ENCODE data around the gene SBSN. TPM values are rescaled to one million over a fixed set of nuclear protein-coding genes. Genes with fewer than 3 reads are reported as not detected.

The SBSN gene
- total RNA-seq, 6 experiments from 2014 or later, result 1.6 to 3.3 (median 2.0) TPM

DNA sequence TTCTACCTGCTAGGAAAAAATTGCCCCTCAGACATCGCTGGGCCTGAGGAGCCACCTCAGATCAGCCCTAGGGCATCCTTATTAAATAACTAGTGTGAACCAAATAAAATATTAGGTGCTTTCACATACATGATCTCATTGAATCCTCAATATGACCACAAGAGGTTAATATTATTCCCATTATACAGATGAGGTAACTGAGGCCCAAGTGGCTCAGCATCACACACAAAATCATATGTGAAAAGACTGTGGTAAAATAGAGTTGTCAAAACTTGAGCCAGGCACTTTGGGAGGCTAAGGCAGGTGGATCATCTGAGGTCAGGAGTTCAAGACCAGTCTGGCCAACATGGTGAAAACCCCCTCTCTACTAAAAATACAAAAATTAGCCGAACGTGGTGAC lies 11.8 kb downstream of the SBSN start:
- Mint-ChIP-seq H3K36me3 (ENCODE audit: low read depth) (no peaks in the 10 kb centered on the region), H3K27me3 (ENCODE audit: insufficient read depth) (peaks cover 10% of the 10 kb centered on the region), H3K4me3 (no peak overlapping the region), H3K9me3 (no peaks in the 10 kb centered on the region), H3K4me1 (ENCODE audit: low read depth) (peaks cover 45% of the 10 kb centered on the region), H3K27ac (no peak overlapping the region)
- DNase-seq, result no peak
- TF ChIP-seq, protein P1, sequence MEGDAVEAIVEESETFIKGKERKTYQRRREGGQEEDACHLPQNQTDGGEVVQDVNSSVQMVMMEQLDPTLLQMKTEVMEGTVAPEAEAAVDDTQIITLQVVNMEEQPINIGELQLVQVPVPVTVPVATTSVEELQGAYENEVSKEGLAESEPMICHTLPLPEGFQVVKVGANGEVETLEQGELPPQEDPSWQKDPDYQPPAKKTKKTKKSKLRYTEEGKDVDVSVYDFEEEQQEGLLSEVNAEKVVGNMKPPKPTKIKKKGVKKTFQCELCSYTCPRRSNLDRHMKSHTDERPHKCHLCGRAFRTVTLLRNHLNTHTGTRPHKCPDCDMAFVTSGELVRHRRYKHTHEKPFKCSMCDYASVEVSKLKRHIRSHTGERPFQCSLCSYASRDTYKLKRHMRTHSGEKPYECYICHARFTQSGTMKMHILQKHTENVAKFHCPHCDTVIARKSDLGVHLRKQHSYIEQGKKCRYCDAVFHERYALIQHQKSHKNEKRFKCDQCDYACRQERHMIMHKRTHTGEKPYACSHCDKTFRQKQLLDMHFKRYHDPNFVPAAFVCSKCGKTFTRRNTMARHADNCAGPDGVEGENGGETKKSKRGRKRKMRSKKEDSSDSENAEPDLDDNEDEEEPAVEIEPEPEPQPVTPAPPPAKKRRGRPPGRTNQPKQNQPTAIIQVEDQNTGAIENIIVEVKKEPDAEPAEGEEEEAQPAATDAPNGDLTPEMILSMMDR (IDR thresholded peaks at IDR 0.05), result no peak

DNA sequence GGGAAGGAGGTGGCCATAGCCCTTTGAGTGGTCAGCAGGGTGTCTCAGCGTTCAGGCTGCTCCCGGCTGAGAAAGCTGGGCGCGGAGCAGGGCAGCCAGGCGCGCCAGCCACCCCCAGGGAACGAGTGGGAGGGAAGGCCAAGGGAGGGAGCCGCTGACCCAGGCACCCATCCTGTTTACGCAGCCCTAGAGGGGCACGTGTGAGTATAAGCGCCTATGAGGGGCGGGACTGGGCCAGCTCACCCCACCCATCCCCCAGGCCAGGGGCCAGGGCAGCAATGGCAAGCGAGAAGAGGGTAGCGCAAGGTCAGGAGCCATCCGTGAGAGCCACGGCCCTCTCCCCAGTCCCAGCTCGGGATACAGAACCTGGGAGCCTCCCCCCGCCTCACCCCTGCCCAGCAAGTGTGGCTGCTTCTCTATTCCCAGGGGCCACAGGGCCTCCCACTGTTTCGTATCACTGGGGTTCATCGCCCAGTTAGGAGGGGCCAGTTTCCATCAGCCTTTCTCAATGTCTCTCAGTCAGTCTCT lies 13.8 kb downstream of the SBSN start:
- Mint-ChIP-seq H3K4me1 (ENCODE audit: low read depth) (peaks cover 40% of the 10 kb centered on the region), H3K27me3 (ENCODE audit: insufficient read depth) (peaks cover 27% of the 10 kb centered on the region), H3K9me3 (no peaks in the 10 kb centered on the region), H3K27ac (no peak overlapping the region), H3K4me3 (peak overlapping the region; percentile 35), H3K36me3 (ENCODE audit: low read depth) (no peaks in the 10 kb centered on the region)
- DNase-seq, result no peak
- TF ChIP-seq, protein P1 (IDR thresholded peaks at IDR 0.05), result no peak

DNA sequence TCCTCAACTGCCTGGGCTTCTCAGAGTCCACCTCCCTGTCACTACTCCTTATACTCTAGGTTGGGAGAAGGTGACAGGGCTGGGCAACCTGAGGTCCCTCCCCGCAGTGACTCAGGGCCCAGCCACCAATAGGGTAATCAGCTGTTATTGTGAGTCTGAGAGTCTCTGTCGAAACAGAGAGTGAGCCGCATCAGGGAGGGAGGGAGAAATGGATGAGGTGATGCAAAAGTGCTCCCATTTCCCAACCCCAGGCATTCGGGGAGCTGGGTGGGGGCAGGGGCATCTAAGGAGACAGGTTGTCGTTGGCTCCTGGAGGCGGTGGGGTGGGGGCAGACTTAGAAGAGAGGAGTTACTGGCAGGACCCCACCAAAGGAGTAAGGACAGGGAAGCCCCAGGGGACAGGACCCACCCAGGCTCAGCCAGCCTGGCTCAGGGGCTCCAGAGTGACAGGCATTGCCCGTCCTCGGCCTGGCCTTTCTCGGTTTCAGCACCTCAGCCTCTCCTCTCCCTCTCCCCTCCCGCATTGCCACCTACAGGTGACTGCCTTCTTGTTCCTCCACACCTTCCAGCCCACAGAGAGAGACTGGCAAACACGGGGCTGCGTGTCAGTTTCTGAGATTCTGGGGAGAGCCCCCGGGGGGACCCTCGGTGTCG lies 14.4 kb downstream of the SBSN start, which contains the start of gene DMKN:
TSS of gene DMKN (minus strand) at position 22 of the 654 bp plus-strand sequence. CDS start 174 bp downstream, outside the sequence.
- DNase-seq, result peak; percentile 59
- Mint-ChIP-seq H3K27me3 (ENCODE audit: insufficient read depth) (peaks cover 33% of the 10 kb centered on the region), H3K4me3 (peak within 1 kb of the TSS; percentile 32), H3K27ac (no peak within 1 kb of the TSS), H3K9me3 (no peaks in the 10 kb centered on the region), H3K4me1 (ENCODE audit: low read depth) (peaks cover 34% of the 10 kb centered on the region), H3K36me3 (ENCODE audit: low read depth) (no peaks in the 10 kb centered on the region)
- TF ChIP-seq, protein P1 (IDR thresholded peaks at IDR 0.05), result peak; percentile 36; the same call in 1 of the 2 replicates

DNA sequence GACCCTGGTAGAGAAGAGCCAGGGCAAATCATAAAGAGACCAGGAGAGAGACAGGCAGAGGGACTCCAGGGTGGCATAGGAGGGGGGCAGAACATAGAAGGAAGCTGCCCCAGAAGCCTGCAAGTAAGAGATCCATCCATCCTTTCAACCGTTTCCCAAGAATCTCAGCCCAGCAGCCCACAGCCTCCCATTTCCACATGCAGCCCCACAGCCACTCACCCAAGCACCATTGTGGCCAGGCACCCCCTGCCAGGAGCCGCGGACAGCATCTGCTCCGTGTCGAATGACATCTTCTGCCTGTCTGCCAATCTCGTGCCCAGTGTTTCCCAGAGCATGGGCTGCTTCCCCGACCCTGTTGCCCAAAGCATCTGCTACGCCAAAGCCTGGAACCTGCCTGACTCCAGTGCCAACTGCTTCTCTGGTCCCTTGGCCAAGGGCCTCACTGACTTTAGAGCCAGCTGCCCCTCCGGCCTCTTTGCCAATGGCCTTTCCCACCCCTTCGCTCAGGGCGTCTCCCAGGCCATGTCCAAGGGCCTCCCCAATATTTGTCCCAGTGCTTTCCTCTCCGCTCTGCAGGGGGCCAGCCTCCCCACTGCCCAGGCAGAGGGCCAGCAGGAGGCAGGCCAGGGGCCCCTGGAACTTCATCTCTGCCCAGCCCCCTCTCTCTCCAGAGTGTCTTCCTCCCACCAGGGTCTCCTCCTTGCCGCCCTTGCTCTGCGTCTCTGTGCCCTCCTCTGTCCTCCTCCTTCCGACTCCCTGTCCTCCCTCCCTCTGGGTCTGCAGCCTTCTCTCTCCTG lies 15.1 kb downstream of the SBSN start:
- no peaks in the 10 kb centered on the region for H3K9me3 Mint-ChIP-seq
- H3K4me3 Mint-ChIP-seq, result no peak overlapping the region
- peaks cover 27% of the 10 kb centered on the region for H3K4me1 Mint-ChIP-seq (ENCODE audit: low read depth)
- TF ChIP-seq, protein P1 (IDR thresholded peaks at IDR 0.05), result no peak
- H3K27ac Mint-ChIP-seq, result no peak overlapping the region
- H3K27me3 Mint-ChIP-seq (ENCODE audit: insufficient read depth), result peaks cover 40% of the 10 kb centered on the region
- DNase-seq, result no peak
- H3K36me3 Mint-ChIP-seq (ENCODE audit: low read depth), result no peaks in the 10 kb centered on the region

DNA sequence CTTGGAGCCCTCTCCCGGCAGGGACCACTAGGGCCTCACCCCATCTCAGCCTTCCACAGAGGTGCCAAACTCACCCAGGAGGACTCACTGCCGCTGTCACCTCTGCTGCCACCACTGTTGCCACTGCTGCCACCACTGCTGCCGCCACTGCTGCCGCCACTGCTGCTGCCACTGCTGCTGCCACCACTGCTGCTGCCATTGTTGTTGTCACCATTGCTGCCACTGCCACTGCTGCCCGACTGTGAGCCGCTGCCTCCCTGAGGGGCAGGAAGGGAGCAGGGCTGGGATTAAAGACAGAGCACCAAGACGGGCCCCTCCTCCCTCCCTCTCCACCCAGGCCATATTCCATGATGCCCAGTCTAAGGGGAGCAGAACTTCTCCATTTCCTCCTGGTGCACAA lies 16.8 kb downstream of the SBSN start:
- Mint-ChIP-seq H3K27ac (no peak overlapping the region), H3K27me3 (ENCODE audit: insufficient read depth) (peaks cover 54% of the 10 kb centered on the region), H3K4me3 (no peak overlapping the region), H3K9me3 (no peaks in the 10 kb centered on the region), H3K36me3 (ENCODE audit: low read depth) (no peaks in the 10 kb centered on the region), H3K4me1 (ENCODE audit: low read depth) (peaks cover 16% of the 10 kb centered on the region)
- TF ChIP-seq, protein P1 (IDR thresholded peaks at IDR 0.05), result no peak
- no peak for DNase-seq

All from HFFc6 (cell line).